AG04449 (cell line): ENCODE data around the gene CELSR1.

Experiments used
- CTCF ChIA-PET: fragments of 350-600 bp; formaldehyde crosslinking; extraction: SDS; loops from one replicate; lab custom pipeline; 2021; ENCODE audit warnings: antibody characterized with exemption; lab: Yijun Ruan, JAX
- POLR2A ChIA-PET: fragments of 400-600, 350-600 bp; formaldehyde crosslinking; extraction: SDS; loops from one replicate; lab custom pipeline; 2020; ENCODE audit warnings: antibody characterized with exemption, inconsistent platforms; lab: Yijun Ruan, JAX
- DNase-seq: peaks from one replicate; pipeline ENCODE4 v3.0.0-alpha.2; 2010; ENCODE audit warnings: low read depth, low spot score
- H3K4me3 ChIP-seq: 2 replicates; pipeline ENCODE4 v1.5.1; 2011; ENCODE audit warnings: low read depth, mild to moderate bottlenecking, control low read depth, low read length
- TF ChIP-seq, protein P1 (sequence below): IDR thresholded peaks from one replicate; pipeline ENCODE4 v1.5.1; 2011; ENCODE audit warnings: mild to moderate bottlenecking, moderate library complexity, low read length, control low read depth, inconsistent platforms; ENCODE audit not compliant: insufficient read depth; ENCODE audit errors: missing control alignments

The CELSR1 gene

DNA sequence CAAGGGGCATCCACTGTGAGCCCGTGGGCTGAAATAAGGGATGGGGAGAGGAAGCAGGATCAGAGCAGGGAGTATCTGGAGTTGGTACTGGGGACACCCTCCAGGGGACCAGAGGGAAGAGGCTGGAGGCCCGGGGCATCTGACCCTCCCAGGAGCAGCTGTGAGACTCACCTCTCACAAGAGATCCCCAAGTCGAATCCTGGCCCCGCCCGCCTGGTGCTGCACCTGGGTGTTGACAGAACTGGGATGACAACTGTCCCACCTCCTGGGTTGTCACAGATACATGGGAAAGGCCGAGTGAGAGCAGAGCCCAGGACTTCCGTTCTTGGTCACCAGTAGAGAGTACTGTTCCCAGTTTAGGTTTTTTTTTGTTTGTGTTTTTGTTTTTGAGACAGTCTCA, 78.9 kb downstream of the CELSR1 start:
- no peak for DNase-seq
- TF ChIP-seq, protein P1, sequence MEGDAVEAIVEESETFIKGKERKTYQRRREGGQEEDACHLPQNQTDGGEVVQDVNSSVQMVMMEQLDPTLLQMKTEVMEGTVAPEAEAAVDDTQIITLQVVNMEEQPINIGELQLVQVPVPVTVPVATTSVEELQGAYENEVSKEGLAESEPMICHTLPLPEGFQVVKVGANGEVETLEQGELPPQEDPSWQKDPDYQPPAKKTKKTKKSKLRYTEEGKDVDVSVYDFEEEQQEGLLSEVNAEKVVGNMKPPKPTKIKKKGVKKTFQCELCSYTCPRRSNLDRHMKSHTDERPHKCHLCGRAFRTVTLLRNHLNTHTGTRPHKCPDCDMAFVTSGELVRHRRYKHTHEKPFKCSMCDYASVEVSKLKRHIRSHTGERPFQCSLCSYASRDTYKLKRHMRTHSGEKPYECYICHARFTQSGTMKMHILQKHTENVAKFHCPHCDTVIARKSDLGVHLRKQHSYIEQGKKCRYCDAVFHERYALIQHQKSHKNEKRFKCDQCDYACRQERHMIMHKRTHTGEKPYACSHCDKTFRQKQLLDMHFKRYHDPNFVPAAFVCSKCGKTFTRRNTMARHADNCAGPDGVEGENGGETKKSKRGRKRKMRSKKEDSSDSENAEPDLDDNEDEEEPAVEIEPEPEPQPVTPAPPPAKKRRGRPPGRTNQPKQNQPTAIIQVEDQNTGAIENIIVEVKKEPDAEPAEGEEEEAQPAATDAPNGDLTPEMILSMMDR, result no peak
- no peak overlapping the region for H3K4me3 ChIP-seq
- CTCF ChIA-PET, result no interaction called here
- POLR2A ChIA-PET, result no interaction called here

DNA sequence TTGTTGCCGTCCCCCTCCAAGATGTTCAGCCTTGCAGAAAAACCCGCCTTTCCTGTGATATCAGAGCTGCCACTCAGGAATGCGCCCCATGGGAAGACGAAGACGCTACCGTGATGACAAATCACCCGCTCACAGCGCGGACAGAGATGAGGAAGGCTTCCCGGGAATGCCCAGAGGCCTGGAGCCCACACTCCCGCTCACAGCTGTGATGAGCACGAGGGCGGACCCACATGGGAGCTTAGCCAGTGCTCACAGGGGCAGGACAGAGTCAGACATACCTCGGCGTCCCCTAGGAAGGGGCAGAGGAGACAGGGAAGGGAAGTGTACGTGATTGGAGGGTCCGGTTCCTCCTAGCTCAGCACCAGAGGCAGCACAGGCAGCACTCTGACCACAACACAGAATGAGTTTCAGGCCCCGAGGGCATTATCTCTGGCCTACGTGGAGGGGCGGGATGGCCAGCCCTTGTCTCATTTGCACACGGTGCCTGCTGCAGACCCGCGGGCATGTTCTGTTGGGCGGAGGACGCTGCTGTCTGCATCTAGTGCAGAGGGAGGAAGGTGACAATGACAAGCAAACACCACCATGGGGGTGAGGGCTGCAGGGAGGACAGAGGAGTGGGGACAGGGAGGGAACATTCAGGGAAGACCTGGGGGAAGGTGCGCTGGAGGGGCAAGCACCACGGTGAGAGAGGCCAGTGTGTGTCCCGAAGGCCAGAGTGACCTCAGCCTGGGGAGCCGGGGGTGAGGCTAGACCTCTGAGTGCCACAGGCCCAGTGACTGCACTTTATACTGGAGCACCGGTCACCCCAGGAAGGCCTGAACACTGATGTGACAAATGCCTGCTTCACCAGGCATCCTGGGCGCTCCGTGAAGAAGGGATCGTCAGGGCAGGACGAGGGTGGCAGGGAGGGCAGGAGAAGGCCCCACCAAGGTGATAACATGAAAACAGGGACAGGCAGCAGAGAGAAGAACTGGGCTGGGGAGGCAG, 79.6 kb downstream of the CELSR1 start:
- TF ChIP-seq, protein P1, result no peak
- no peak overlapping the region for H3K4me3 ChIP-seq
- no peak for DNase-seq
- ChIA-PET POLR2A (no interaction called here), CTCF (no interaction called here)

DNA sequence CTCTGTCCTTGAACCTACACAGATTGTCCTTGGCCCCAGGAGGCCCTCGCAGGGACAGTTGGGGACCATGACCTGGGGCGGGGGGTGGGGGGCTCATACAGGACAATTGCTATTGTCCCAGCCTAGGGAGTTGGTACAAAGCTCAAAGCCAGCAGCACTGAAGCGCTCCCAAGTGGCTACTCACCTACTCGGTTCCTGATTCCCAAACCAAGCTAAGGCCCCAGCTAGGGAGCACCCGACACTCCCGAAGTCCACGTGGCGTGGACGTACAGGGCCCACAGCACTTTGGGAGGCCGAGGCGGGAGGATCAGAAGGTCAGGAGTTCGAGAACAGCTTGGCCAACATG, 80.6 kb downstream of the CELSR1 start:
- TF ChIP-seq, protein P1, result no peak
- no peak overlapping the region for H3K4me3 ChIP-seq
- ChIA-PET CTCF (interaction anchor here (2.2 kb wide), 1 partner anchor 89 kb away, joined by 7 read pairs; no protein-coding TSS in a partner anchor), POLR2A (no interaction called here)
- DNase-seq, result no peak

DNA sequence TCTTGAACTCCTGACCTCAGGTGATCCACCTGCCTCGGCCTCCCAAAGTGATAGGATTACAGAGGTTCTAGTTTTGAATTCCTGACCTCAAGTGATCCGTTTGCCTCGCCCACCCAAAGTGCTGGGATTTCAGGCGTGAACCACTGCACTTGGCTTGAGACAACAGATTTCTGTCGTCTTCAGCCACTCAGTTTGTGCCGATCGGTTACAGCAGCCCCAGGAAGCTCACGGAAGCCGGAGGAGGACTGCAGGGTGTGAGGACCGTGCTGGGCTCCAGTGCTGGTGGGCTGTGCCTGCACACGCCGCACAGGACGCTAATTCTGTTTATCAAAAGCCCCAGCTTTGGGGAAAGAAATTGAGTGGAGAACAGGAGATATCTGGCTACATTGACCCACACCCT, 82.0 kb downstream of the CELSR1 start:
- ChIA-PET POLR2A (no interaction called here), CTCF (interaction anchor here (2.2 kb wide), 1 partner anchor 88 kb away, joined by 7 read pairs; no protein-coding TSS in a partner anchor)
- TF ChIP-seq, protein P1, result no peak
- no peak overlapping the region for H3K4me3 ChIP-seq
- DNase-seq, result no peak

DNA sequence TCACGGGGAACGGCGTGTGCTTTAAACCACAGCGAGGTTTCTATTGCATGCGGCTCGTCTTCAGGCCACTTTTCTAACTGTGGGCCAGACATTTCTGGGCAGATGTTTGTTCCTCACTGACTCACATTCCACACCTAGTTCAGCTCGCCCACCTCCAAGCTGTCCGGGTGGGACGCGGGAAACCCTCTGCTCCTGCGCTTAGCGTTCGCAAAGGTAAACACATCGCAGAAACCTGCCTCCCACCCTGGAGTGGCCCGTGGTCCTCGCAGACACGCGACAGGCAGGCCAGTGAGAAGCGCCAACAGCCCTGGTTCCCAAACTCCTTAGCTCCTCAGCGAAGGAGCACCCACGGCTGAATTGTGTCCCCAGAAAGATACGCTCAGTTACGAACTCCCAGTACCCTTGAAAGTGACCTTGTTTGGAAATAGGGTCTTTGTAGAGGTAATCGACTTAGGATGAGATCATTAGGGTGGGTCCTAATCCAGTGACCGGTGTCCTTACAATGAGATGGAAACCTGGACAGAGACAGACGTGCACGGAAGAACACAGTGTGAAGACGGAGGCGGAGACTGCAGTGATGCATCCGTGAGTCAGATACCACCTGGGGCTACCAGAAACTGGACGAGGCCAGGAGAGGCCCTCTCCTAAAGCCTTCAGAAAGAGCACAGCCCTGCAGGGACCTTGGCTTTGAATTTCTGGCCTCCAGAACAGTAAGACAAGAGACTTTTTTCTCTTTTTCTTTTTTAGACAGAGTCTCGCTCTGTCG, 82.7 kb downstream of the CELSR1 start:
- CTCF ChIA-PET, result interaction anchor here (2.2 kb wide), 1 partner anchor 87 kb away, joined by 7 read pairs; no protein-coding TSS in a partner anchor
- POLR2A ChIA-PET, result no interaction called here
- H3K4me3 ChIP-seq, result no peak overlapping the region
- TF ChIP-seq, protein P1, result no peak
- DNase-seq, result no peak
